GM12891 (cell line): ENCODE data around the gene EGFR.

Source experiments
- PAX5 ChIP-seq: IDR thresholded peaks from 2 replicates; pipeline ENCODE4 v1.6.1; 2011; ENCODE audit warnings: low read length, moderate library complexity, mild to moderate bottlenecking; ENCODE audit not compliant: insufficient read depth, severe bottlenecking
- POLR2A ChIP-seq: IDR thresholded peaks from 2 replicates; pipeline ENCODE4 v1.6.1; 2011; ENCODE audit warnings: low read depth, low read length, control low read depth
- POLR2AphosphoS5 ChIP-seq: IDR thresholded peaks from 2 replicates; pipeline ENCODE4 v1.6.1; 2011; ENCODE audit warnings: low read depth, low read length, control low read depth
- SPI1 ChIP-seq: IDR thresholded peaks from 2 replicates; pipeline ENCODE4 v1.6.1; 2011; ENCODE audit warnings: low read depth, low read length, control low read depth
- TAF1 ChIP-seq: IDR thresholded peaks from 2 replicates; pipeline ENCODE4 v1.6.1; 2011; ENCODE audit warnings: low read depth, low read length, control low read depth

- TF ChIP-seq POLR2AphosphoS5 = no peak
- TF ChIP-seq TAF1 = no peak
- TF ChIP-seq PAX5 = no peak
- TF ChIP-seq POLR2A = no peak
- TF ChIP-seq SPI1 = no peak
These were observed 46.3 kb downstream of the EGFR start for GRCh38 chr7:55065079-55065478.
